WTC11 (cell line): Measurements from ENCODE around the gene DNAH11. TPM values are rescaled to one million over a fixed set of nuclear protein-coding genes. Genes with fewer than 3 reads are reported as not detected.

Experiments
- ATAC-seq: fragments of 200-7000 bp; cut with Tn5 transposase; 2 replicates; pipeline ENCODE4 v1.10.0; 2021; ENCODE audit warnings: mild to moderate bottlenecking, moderate library complexity
- CTCF ChIA-PET: fragments of 300-600 bp; sonication (Branson Sonifier 250); formaldehyde crosslinking; loops from one replicate; lab custom pipeline; 2021; ENCODE audit warnings: antibody characterized with exemption; lab: Charles Lee
- POLR2A ChIA-PET: fragments of 350-600 bp; sonication (Branson Sonifier 250); formaldehyde crosslinking; loops from one replicate; lab custom pipeline; 2021; ENCODE audit warnings: antibody characterized with exemption; lab: Charles Lee
- DNase-seq: peaks from one replicate; pipeline ENCODE4 v3.0.0; 2021; ENCODE audit warnings: low spot score
- H3K27ac Mint-ChIP-seq: 2 replicates; pipeline ENCODE4 v1.8.0; 2021; ENCODE audit warnings: mixed read lengths
- H3K27me3 Mint-ChIP-seq: 2 replicates; pipeline ENCODE4 v1.8.0; 2021; ENCODE audit warnings: low read depth, mild to moderate bottlenecking, moderate library complexity, mixed read lengths
- H3K36me3 Mint-ChIP-seq: 2 replicates; pipeline ENCODE4 v1.8.0; 2021; ENCODE audit warnings: mixed read lengths
- H3K4me1 Mint-ChIP-seq: 2 replicates; pipeline ENCODE4 v1.8.0; 2022; ENCODE audit warnings: mixed read lengths
- H3K4me3 Mint-ChIP-seq: 2 replicates; pipeline ENCODE4 v1.8.0; 2021; ENCODE audit warnings: mild to moderate bottlenecking, moderate library complexity, mixed read lengths
- H3K9me3 Mint-ChIP-seq: 2 replicates; pipeline ENCODE4 v1.8.0; 2021; ENCODE audit warnings: mixed read lengths
- ATF1 ChIP-seq: sonication (generic); formaldehyde crosslinking; IDR thresholded peaks from 2 replicates; pipeline ENCODE4 v1.8.1; 2023; ENCODE audit warnings: mild to moderate bottlenecking, moderate library complexity, missing genetic modification reagents
- CREM ChIP-seq: sonication (generic); formaldehyde crosslinking; IDR thresholded peaks from 2 replicates; pipeline ENCODE4 v1.8.1; 2022; ENCODE audit warnings: mild to moderate bottlenecking, missing genetic modification reagents, moderate library complexity
- E2F5 ChIP-seq: sonication (generic); formaldehyde crosslinking; IDR thresholded peaks from 2 replicates; pipeline ENCODE4 v1.8.1; 2022; ENCODE audit warnings: mild to moderate bottlenecking, moderate library complexity, missing genetic modification reagents
- FOXP1 ChIP-seq: sonication (generic); formaldehyde crosslinking; IDR thresholded peaks from 2 replicates; pipeline ENCODE4 v1.8.0; 2022; ENCODE audit warnings: missing genetic modification reagents, mild to moderate bottlenecking, moderate library complexity, borderline replicate concordance
- JAZF1 ChIP-seq: fragments of 250-450 bp; sonication (Bioruptor Pico); IDR thresholded peaks from 2 replicates; pipeline ENCODE4 v1.9.0; 2021; ENCODE audit warnings: moderate library complexity, mild to moderate bottlenecking, inconsistent platforms
- JUN ChIP-seq: sonication (generic); formaldehyde crosslinking; IDR thresholded peaks from 2 replicates; pipeline ENCODE4 v1.8.0; 2023; ENCODE audit warnings: mild to moderate bottlenecking, missing genetic modification reagents
- NFE2L1 ChIP-seq: sonication (generic); formaldehyde crosslinking; IDR thresholded peaks from 2 replicates; pipeline ENCODE4 v1.8.1; 2023; ENCODE audit warnings: missing genetic modification reagents
- NFYB ChIP-seq: sonication (generic); formaldehyde crosslinking; conservative IDR thresholded peaks from 2 replicates; pipeline ENCODE4 v1.8.0; 2022; ENCODE audit warnings: low read depth, missing genetic modification reagents
- ZNF232 ChIP-seq: sonication (generic); formaldehyde crosslinking; IDR thresholded peaks from 2 replicates; pipeline ENCODE4 v1.8.0; 2022; ENCODE audit warnings: mild to moderate bottlenecking, missing genetic modification reagents
- ZNF396 ChIP-seq: fragments of 250-450 bp; sonication (Bioruptor Pico); IDR thresholded peaks from 2 replicates; pipeline ENCODE4 v1.8.0; 2021; ENCODE audit warnings: mild to moderate bottlenecking, moderate library complexity, borderline replicate concordance
- ZSCAN18 ChIP-seq: fragments of 250-450 bp; sonication (Bioruptor Pico); IDR thresholded peaks from 2 replicates; pipeline ENCODE4 v2.1.2; 2022; ENCODE audit warnings: mild to moderate bottlenecking, moderate library complexity
- total RNA-seq: library from RNA; stranded (reverse); gene quantifications from 3 replicates; pipeline ENCODE4 v1.2.3, GENCODE V29; 2021
- TF ChIP-seq, protein P1 (sequence below): fragments of 200-600 bp; IDR thresholded peaks from 2 replicates; pipeline ENCODE4 v1.8.0; 2022; ENCODE audit warnings: antibody characterized with exemption
- TF ChIP-seq, protein P2 (sequence below): fragments of 250-450 bp; sonication (Bioruptor Pico); IDR thresholded peaks from 2 replicates; pipeline ENCODE4 v1.9.0; 2021; ENCODE audit warnings: mild to moderate bottlenecking, borderline replicate concordance
- TF ChIP-seq, protein P3 (sequence below): sonication (generic); formaldehyde crosslinking; conservative IDR thresholded peaks from 2 replicates; pipeline ENCODE4 v1.8.1; 2023; ENCODE audit warnings: mild to moderate bottlenecking, low read depth, missing genetic modification reagents, moderate library complexity
- TF ChIP-seq, protein P4 (sequence below): sonication (generic); formaldehyde crosslinking; IDR thresholded peaks from 2 replicates; pipeline ENCODE4 v1.8.1; 2022; ENCODE audit warnings: low read depth, mild to moderate bottlenecking, moderate library complexity, missing genetic modification reagents, borderline replicate concordance

Gene DNAH11
- total RNA-seq, 1 experiment from 2014 or later = 6.4 TPM

DNA sequence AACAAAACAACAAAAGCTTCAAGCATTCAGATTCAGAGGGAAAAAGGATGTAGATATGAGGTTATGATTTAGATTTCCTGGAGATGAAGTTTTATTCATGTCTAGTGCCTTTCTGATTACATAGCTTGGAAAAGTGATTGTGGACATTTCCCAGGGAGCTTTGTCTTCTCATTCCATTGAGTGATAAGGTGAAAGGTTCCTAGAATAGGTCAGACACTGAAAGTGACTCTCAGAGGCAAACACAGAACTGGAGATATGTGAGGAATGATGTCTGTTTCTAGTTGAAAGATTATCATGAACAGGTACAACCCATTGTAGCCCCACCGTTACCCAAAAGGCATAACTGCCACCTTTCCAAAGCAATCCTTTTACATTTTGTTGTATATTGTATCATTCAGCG, 223.4 kb downstream of the DNAH11 start:
- CTCF ChIA-PET = interaction anchor here (0.8 to 3.9 kb wide), 6 partner anchors 214 to 512 kb away, joined by 3 to 28 read pairs (median 24); no protein-coding TSS in a partner anchor
- H3K27me3 Mint-ChIP-seq = no peaks in the 10 kb centered on the region

GRCh38 chr7:21767300-21767900, 224.6 kb downstream of the DNAH11 start:
- no peak overlapping the region for H3K4me3 Mint-ChIP-seq
- H3K36me3 Mint-ChIP-seq = no peaks in the 10 kb centered on the region
- peak; percentile 89 for ATAC-seq
- TF ChIP-seq, protein P1, sequence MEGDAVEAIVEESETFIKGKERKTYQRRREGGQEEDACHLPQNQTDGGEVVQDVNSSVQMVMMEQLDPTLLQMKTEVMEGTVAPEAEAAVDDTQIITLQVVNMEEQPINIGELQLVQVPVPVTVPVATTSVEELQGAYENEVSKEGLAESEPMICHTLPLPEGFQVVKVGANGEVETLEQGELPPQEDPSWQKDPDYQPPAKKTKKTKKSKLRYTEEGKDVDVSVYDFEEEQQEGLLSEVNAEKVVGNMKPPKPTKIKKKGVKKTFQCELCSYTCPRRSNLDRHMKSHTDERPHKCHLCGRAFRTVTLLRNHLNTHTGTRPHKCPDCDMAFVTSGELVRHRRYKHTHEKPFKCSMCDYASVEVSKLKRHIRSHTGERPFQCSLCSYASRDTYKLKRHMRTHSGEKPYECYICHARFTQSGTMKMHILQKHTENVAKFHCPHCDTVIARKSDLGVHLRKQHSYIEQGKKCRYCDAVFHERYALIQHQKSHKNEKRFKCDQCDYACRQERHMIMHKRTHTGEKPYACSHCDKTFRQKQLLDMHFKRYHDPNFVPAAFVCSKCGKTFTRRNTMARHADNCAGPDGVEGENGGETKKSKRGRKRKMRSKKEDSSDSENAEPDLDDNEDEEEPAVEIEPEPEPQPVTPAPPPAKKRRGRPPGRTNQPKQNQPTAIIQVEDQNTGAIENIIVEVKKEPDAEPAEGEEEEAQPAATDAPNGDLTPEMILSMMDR = peak; percentile 40
- TF ChIP-seq NFYB (CRISPR knock-in tag) = no peak
- peaks cover 61% of the 10 kb centered on the region for H3K4me1 Mint-ChIP-seq
- H3K27ac Mint-ChIP-seq = no peak overlapping the region
- peak; percentile 65 for DNase-seq
- ChIA-PET POLR2A (no interaction called here), CTCF (interaction anchor here (0.5 to 3.9 kb wide), 45 partner anchors 9 to 1169 kb away, joined by 3 to 28 read pairs (median 4); partner anchors contain the start of gene SP4)
- H3K9me3 Mint-ChIP-seq = no peaks in the 10 kb centered on the region
- H3K27me3 Mint-ChIP-seq = no peaks in the 10 kb centered on the region

More for the DNA sequence above, 223.4 kb downstream of the DNAH11 start:
- H3K27ac Mint-ChIP-seq = no peak overlapping the region
- POLR2A ChIA-PET = no interaction called here
- no peaks in the 10 kb centered on the region for H3K36me3 Mint-ChIP-seq
- H3K4me3 Mint-ChIP-seq = no peak overlapping the region
- H3K4me1 Mint-ChIP-seq = peaks cover 49% of the 10 kb centered on the region
- TF ChIP-seq, protein P2, sequence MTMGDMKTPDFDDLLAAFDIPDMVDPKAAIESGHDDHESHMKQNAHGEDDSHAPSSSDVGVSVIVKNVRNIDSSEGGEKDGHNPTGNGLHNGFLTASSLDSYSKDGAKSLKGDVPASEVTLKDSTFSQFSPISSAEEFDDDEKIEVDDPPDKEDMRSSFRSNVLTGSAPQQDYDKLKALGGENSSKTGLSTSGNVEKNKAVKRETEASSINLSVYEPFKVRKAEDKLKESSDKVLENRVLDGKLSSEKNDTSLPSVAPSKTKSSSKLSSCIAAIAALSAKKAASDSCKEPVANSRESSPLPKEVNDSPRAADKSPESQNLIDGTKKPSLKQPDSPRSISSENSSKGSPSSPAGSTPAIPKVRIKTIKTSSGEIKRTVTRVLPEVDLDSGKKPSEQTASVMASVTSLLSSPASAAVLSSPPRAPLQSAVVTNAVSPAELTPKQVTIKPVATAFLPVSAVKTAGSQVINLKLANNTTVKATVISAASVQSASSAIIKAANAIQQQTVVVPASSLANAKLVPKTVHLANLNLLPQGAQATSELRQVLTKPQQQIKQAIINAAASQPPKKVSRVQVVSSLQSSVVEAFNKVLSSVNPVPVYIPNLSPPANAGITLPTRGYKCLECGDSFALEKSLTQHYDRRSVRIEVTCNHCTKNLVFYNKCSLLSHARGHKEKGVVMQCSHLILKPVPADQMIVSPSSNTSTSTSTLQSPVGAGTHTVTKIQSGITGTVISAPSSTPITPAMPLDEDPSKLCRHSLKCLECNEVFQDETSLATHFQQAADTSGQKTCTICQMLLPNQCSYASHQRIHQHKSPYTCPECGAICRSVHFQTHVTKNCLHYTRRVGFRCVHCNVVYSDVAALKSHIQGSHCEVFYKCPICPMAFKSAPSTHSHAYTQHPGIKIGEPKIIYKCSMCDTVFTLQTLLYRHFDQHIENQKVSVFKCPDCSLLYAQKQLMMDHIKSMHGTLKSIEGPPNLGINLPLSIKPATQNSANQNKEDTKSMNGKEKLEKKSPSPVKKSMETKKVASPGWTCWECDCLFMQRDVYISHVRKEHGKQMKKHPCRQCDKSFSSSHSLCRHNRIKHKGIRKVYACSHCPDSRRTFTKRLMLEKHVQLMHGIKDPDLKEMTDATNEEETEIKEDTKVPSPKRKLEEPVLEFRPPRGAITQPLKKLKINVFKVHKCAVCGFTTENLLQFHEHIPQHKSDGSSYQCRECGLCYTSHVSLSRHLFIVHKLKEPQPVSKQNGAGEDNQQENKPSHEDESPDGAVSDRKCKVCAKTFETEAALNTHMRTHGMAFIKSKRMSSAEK = no peak
- TF ChIP-seq ZNF232 (CRISPR knock-in tag) = no peak
- TF ChIP-seq, protein P3, sequence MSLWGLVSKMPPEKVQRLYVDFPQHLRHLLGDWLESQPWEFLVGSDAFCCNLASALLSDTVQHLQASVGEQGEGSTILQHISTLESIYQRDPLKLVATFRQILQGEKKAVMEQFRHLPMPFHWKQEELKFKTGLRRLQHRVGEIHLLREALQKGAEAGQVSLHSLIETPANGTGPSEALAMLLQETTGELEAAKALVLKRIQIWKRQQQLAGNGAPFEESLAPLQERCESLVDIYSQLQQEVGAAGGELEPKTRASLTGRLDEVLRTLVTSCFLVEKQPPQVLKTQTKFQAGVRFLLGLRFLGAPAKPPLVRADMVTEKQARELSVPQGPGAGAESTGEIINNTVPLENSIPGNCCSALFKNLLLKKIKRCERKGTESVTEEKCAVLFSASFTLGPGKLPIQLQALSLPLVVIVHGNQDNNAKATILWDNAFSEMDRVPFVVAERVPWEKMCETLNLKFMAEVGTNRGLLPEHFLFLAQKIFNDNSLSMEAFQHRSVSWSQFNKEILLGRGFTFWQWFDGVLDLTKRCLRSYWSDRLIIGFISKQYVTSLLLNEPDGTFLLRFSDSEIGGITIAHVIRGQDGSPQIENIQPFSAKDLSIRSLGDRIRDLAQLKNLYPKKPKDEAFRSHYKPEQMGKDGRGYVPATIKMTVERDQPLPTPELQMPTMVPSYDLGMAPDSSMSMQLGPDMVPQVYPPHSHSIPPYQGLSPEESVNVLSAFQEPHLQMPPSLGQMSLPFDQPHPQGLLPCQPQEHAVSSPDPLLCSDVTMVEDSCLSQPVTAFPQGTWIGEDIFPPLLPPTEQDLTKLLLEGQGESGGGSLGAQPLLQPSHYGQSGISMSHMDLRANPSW (CRISPR knock-in tag) = no peak
- DNase-seq (no peak), ATAC-seq (no peak)
- H3K9me3 Mint-ChIP-seq = no peaks in the 10 kb centered on the region

GRCh38 chr7:21768279-21768678, 225.4 kb downstream of the DNAH11 start:
- no peak overlapping the region for H3K4me3 Mint-ChIP-seq
- H3K27ac Mint-ChIP-seq = 0 out of 2 replicates have a peak overlapping the region, but pooled peaks have one; percentile 41
- DNase-seq (no peak), ATAC-seq (no peak)
- POLR2A ChIA-PET = no interaction called here
- H3K36me3 Mint-ChIP-seq = no peaks in the 10 kb centered on the region
- H3K27me3 Mint-ChIP-seq = no peaks in the 10 kb centered on the region
- H3K9me3 Mint-ChIP-seq = no peaks in the 10 kb centered on the region
- peaks cover 70% of the 10 kb centered on the region for H3K4me1 Mint-ChIP-seq
- CTCF ChIA-PET = interaction anchor here (0.7 to 3.9 kb wide), 18 partner anchors 11 to 1229 kb away, joined by 3 to 28 read pairs (median 8); no protein-coding TSS in a partner anchor
- no peak for TF ChIP-seq JAZF1 (CRISPR knock-in tag)
- TF ChIP-seq FOXP1 (CRISPR knock-in tag) = no peak
- TF ChIP-seq, protein P3 (CRISPR knock-in tag) = no peak
- TF ChIP-seq ZNF396 = no peak
- no peak for TF ChIP-seq ATF1 (CRISPR knock-in tag)
- TF ChIP-seq, protein P4, sequence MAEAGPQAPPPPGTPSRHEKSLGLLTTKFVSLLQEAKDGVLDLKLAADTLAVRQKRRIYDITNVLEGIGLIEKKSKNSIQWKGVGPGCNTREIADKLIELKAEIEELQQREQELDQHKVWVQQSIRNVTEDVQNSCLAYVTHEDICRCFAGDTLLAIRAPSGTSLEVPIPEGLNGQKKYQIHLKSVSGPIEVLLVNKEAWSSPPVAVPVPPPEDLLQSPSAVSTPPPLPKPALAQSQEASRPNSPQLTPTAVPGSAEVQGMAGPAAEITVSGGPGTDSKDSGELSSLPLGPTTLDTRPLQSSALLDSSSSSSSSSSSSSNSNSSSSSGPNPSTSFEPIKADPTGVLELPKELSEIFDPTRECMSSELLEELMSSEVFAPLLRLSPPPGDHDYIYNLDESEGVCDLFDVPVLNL (CRISPR knock-in tag) = no peak
- no peak for TF ChIP-seq CREM (CRISPR knock-in tag)
- TF ChIP-seq NFE2L1 (CRISPR knock-in tag) = no peak
- TF ChIP-seq ZSCAN18 (CRISPR knock-in tag) = no peak
- TF ChIP-seq JUN = no peak
- TF ChIP-seq E2F5 (CRISPR knock-in tag) = no peak
